ENCODE results near the gene TNFRSF18. TPM values are rescaled to one million over a fixed set of nuclear protein-coding genes. Genes with fewer than 3 reads are reported as not detected.

The TNFRSF18 gene
- total and polyA plus RNA-seq, 2 experiments from 2014 or later: 1.1 to 1.5 TPM

DNA sequence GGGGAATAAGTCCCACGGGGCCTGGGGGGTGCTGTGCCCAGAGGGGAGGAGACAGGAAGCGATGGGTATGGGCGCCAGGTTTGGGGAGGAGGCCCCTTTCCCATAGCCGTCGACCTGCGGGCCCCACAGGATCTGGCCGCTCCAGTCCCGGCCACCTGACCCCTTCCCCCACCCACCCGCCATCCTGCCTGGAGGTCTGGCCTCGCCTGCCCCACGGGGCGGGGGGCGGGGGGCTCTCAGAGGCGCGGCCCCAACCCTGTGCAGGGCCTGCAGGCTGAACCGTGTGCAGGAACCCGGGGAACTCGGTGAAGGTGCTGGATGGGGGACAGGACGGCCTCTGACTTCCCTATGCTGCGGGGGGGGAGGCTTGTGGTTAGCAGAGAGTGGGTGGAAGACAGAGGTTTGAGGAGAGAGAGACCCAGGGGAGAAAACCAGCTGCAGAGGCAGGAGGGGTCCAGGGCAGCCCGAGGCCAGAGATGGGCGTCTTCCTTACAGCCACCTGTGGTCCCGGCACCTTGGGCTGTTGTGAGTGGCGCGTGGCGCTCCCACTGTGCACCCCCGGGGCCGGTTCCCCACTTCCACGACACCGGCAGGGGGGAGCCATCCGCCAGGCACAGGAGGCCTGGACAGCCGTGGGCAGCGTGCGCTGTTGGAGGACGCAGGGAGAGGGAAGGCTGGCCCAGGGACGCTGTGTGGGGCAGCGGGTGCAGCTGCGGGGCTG is 2.5 kb upstream of the TNFRSF18 start:
- Mint-ChIP-seq H3K9me3 (no peaks in the 10 kb centered on the region; the same call in 2 of the 3 replicates), H3K4me3 (no peak overlapping the region), H3K27me3 (ENCODE audit: insufficient read depth, low read depth, poor library complexity) (peaks cover 7% of the 10 kb centered on the region), H3K36me3 (ENCODE audit: low read depth) (no peaks in the 10 kb centered on the region), H3K27ac (no peak overlapping the region), H3K4me1 (no peaks in the 10 kb centered on the region)
- ATAC-seq (no peak), DNase-seq (ENCODE audit: low spot score) (peak; percentile 0)
- no peaks in the 10 kb centered on the region for H3K36me3 ChIP-seq (ENCODE audit: insufficient read depth)
- H3K4me3 ChIP-seq: no peak overlapping the region
- H3K27ac ChIP-seq (ENCODE audit: low read depth): no peak overlapping the region
- H3F3A ChIP-seq (replicated peaks; ENCODE audit: low read depth): no peaks in the 10 kb centered on the region
- no peak for TF ChIP-seq EZH2phosphoT487 (IDR thresholded peaks at IDR 0.05; ENCODE audit: unreplicated experiment)
- TF ChIP-seq, protein P1, sequence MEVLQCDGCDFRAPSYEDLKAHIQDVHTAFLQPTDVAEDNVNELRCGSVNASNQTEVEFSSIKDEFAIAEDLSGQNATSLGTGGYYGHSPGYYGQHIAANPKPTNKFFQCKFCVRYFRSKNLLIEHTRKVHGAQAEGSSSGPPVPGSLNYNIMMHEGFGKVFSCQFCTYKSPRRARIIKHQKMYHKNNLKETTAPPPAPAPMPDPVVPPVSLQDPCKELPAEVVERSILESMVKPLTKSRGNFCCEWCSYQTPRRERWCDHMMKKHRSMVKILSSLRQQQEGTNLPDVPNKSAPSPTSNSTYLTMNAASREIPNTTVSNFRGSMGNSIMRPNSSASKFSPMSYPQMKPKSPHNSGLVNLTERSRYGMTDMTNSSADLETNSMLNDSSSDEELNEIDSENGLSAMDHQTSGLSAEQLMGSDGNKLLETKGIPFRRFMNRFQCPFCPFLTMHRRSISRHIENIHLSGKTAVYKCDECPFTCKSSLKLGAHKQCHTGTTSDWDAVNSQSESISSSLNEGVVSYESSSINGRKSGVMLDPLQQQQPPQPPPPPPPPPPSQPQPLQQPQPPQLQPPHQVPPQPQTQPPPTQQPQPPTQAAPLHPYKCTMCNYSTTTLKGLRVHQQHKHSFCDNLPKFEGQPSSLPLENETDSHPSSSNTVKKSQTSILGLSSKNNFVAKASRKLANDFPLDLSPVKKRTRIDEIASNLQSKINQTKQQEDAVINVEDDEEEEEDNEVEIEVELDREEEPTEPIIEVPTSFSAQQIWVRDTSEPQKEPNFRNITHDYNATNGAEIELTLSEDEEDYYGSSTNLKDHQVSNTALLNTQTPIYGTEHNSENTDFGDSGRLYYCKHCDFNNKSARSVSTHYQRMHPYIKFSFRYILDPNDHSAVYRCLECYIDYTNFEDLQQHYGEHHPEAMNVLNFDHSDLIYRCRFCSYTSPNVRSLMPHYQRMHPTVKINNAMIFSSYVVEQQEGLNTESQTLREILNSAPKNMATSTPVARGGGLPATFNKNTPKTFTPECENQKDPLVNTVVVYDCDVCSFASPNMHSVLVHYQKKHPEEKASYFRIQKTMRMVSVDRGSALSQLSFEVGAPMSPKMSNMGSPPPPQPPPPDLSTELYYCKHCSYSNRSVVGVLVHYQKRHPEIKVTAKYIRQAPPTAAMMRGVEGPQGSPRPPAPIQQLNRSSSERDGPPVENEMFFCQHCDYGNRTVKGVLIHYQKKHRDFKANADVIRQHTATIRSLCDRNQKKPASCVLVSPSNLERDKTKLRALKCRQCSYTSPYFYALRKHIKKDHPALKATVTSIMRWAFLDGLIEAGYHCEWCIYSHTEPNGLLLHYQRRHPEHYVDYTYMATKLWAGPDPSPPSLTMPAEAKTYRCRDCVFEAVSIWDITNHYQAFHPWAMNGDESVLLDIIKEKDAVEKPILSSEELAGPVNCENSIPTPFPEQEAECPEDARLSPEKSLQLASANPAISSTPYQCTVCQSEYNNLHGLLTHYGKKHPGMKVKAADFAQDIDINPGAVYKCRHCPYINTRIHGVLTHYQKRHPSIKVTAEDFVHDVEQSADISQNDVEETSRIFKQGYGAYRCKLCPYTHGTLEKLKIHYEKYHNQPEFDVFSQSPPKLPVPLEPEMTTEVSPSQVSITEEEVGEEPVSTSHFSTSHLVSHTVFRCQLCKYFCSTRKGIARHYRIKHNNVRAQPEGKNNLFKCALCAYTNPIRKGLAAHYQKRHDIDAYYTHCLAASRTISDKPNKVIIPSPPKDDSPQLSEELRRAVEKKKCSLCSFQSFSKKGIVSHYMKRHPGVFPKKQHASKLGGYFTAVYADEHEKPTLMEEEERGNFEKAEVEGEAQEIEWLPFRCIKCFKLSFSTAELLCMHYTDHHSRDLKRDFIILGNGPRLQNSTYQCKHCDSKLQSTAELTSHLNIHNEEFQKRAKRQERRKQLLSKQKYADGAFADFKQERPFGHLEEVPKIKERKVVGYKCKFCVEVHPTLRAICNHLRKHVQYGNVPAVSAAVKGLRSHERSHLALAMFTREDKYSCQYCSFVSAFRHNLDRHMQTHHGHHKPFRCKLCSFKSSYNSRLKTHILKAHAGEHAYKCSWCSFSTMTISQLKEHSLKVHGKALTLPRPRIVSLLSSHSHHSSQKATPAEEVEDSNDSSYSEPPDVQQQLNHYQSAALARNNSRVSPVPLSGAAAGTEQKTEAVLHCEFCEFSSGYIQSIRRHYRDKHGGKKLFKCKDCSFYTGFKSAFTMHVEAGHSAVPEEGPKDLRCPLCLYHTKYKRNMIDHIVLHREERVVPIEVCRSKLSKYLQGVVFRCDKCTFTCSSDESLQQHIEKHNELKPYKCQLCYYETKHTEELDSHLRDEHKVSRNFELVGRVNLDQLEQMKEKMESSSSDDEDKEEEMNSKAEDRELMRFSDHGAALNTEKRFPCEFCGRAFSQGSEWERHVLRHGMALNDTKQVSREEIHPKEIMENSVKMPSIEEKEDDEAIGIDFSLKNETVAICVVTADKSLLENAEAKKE (CRISPR knock-in tag; IDR thresholded peaks at IDR 0.05): no peak
- no peak for TF ChIP-seq JUNB (IDR thresholded peaks at IDR 0.05; ENCODE audit: unreplicated experiment)
- TF ChIP-seq POLR2AphosphoS5 (IDR thresholded peaks at IDR 0.05; ENCODE audit: low read depth): no peak
- TF ChIP-seq NANOG (IDR thresholded peaks at IDR 0.05; ENCODE audit: borderline replicate concordance): no peak
- TF ChIP-seq, protein P2, sequence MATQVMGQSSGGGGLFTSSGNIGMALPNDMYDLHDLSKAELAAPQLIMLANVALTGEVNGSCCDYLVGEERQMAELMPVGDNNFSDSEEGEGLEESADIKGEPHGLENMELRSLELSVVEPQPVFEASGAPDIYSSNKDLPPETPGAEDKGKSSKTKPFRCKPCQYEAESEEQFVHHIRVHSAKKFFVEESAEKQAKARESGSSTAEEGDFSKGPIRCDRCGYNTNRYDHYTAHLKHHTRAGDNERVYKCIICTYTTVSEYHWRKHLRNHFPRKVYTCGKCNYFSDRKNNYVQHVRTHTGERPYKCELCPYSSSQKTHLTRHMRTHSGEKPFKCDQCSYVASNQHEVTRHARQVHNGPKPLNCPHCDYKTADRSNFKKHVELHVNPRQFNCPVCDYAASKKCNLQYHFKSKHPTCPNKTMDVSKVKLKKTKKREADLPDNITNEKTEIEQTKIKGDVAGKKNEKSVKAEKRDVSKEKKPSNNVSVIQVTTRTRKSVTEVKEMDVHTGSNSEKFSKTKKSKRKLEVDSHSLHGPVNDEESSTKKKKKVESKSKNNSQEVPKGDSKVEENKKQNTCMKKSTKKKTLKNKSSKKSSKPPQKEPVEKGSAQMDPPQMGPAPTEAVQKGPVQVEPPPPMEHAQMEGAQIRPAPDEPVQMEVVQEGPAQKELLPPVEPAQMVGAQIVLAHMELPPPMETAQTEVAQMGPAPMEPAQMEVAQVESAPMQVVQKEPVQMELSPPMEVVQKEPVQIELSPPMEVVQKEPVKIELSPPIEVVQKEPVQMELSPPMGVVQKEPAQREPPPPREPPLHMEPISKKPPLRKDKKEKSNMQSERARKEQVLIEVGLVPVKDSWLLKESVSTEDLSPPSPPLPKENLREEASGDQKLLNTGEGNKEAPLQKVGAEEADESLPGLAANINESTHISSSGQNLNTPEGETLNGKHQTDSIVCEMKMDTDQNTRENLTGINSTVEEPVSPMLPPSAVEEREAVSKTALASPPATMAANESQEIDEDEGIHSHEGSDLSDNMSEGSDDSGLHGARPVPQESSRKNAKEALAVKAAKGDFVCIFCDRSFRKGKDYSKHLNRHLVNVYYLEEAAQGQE (IDR thresholded peaks at IDR 0.05; ENCODE audit: unreplicated experiment): no peak
- TF ChIP-seq STAT1 (IDR thresholded peaks at IDR 0.05; ENCODE audit: unreplicated experiment): no peak
- no peak for TF ChIP-seq EZH2 (IDR thresholded peaks at IDR 0.05; ENCODE audit: low read depth, unreplicated experiment)
- TF ChIP-seq CREB1 (CRISPR knock-in tag; IDR thresholded peaks at IDR 0.05; ENCODE audit: low read depth): no peak
- TF ChIP-seq, protein P3, sequence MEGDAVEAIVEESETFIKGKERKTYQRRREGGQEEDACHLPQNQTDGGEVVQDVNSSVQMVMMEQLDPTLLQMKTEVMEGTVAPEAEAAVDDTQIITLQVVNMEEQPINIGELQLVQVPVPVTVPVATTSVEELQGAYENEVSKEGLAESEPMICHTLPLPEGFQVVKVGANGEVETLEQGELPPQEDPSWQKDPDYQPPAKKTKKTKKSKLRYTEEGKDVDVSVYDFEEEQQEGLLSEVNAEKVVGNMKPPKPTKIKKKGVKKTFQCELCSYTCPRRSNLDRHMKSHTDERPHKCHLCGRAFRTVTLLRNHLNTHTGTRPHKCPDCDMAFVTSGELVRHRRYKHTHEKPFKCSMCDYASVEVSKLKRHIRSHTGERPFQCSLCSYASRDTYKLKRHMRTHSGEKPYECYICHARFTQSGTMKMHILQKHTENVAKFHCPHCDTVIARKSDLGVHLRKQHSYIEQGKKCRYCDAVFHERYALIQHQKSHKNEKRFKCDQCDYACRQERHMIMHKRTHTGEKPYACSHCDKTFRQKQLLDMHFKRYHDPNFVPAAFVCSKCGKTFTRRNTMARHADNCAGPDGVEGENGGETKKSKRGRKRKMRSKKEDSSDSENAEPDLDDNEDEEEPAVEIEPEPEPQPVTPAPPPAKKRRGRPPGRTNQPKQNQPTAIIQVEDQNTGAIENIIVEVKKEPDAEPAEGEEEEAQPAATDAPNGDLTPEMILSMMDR (conservative IDR thresholded peaks at IDR 0.05; ENCODE audit: low read depth in 2 of 2): no peak
- TF ChIP-seq, protein P4, sequence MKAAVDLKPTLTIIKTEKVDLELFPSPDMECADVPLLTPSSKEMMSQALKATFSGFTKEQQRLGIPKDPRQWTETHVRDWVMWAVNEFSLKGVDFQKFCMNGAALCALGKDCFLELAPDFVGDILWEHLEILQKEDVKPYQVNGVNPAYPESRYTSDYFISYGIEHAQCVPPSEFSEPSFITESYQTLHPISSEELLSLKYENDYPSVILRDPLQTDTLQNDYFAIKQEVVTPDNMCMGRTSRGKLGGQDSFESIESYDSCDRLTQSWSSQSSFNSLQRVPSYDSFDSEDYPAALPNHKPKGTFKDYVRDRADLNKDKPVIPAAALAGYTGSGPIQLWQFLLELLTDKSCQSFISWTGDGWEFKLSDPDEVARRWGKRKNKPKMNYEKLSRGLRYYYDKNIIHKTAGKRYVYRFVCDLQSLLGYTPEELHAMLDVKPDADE (IDR thresholded peaks at IDR 0.05): no peak
- TF ChIP-seq ZNF114 (CRISPR knock-in tag; IDR thresholded peaks at IDR 0.05): no peak
- no peak for TF ChIP-seq ZNF331 (CRISPR knock-in tag; IDR thresholded peaks at IDR 0.05; ENCODE audit: low read depth)
- H4K20me1 ChIP-seq (replicated peaks; ENCODE audit: insufficient read depth): no peaks in the 10 kb centered on the region
- H2AFZ ChIP-seq: no peak overlapping the region
- H3K27me3 ChIP-seq (ENCODE audit: insufficient read depth): peaks cover 13% of the 10 kb centered on the region; the same call in 1 of the 2 replicates
- H3K79me2 ChIP-seq (replicated peaks; ENCODE audit: insufficient read depth): no peaks in the 10 kb centered on the region
- no peaks in the 10 kb centered on the region for H3K4me1 ChIP-seq (ENCODE audit: insufficient read depth)
- no peak overlapping the region for H3K4me2 ChIP-seq
- no peaks in the 10 kb centered on the region for H3K9me2 ChIP-seq (ENCODE audit: insufficient read depth)
